ENCODE measurements around the gene FAM193B.
"Not testable (repeated sequence)": the region's sequence is repeated elsewhere in the genome, so short reads cannot be mapped to it uniquely, and the experiment has no call there.

GRCh38 chr5:177559446-177559941, 5.1 kb upstream of the FAM193B start:
- not testable (repeated sequence) for TF ChIP-seq POLR2A (IDR thresholded peaks at IDR 0.05; ENCODE audit: low read length); GATA1 (IDR thresholded peaks at IDR 0.05; ENCODE audit: low read depth, low read length)

All from erythroblast (primary cell).